A172 (cell line): ENCODE results near the gene SSNA1. TPM values are rescaled to one million over a fixed set of nuclear protein-coding genes. Genes with fewer than 3 reads are reported as not detected.

Source experiments
- DNase-seq: peaks from one replicate; pipeline ENCODE4 v3.0.0-alpha.2; 2015; ENCODE audit warnings: low spot score
- total RNA-seq: library from RNA; depleted of rRNA; stranded (reverse); fragments of >200 nt; shearing (Covaris generic); gene quantifications from 2 replicates; pipeline ENCODE4 v1.2.3, GENCODE V29; 2014

The SSNA1 gene
- total RNA-seq, 1 experiment from 2014 or later: 257 TPM

DNA sequence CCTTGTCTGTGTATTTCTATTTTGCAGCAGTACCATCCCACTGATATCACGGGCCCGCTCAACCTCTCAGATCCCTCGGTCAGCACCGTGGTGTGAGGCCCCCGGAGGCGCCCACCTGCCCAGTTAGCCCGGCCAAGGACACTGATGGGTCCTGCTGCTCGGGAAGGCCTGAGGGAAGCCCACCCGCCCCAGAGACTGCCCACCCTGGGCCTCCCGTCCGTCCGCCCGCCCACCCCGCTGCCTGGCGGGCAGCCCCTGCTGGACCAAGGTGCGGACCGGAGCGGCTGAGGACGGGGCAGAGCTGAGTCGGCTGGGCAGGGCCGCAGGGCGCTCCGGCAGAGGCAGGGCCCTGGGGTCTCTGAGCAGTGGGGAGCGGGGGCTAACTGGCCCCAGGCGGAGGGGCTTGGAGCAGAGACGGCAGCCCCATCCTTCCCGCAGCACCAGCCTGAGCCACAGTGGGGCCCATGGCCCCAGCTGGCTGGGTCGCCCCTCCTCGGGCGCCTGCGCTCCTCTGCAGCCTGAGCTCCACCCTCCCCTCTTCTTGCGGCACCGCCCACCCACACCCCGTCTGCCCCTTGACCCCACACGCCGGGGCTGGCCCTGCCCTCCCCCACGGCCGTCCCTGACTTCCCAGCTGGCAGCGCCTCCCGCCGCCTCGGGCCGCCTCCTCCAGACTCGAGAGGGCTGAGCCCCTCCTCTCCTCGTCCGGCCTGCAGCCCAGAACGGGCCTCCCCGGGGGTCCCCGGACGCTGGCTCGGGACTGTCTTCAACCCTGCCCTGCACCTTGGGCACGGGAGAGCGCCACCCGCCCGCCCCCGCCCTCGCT lies 20.5 kb upstream of the SSNA1 start:
- DNase-seq: no peak

DNA sequence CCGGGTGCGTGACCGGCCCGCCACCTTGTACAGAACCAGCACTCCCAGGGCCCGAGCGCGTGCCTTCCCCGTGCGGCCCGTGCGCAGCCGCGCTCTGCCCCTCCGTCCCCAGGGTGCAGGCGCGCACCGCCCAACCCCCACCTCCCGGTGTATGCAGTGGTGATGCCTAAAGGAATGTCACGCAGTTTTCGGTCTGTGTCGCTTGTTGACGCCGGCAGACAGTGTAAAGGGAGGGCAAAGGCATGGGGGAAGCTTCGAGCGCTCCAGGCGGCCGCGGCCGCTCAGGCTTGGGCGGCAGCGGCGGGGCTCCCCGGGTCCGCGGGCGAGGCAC lies 19.9 kb upstream of the SSNA1 start:
- no peak for DNase-seq

DNA sequence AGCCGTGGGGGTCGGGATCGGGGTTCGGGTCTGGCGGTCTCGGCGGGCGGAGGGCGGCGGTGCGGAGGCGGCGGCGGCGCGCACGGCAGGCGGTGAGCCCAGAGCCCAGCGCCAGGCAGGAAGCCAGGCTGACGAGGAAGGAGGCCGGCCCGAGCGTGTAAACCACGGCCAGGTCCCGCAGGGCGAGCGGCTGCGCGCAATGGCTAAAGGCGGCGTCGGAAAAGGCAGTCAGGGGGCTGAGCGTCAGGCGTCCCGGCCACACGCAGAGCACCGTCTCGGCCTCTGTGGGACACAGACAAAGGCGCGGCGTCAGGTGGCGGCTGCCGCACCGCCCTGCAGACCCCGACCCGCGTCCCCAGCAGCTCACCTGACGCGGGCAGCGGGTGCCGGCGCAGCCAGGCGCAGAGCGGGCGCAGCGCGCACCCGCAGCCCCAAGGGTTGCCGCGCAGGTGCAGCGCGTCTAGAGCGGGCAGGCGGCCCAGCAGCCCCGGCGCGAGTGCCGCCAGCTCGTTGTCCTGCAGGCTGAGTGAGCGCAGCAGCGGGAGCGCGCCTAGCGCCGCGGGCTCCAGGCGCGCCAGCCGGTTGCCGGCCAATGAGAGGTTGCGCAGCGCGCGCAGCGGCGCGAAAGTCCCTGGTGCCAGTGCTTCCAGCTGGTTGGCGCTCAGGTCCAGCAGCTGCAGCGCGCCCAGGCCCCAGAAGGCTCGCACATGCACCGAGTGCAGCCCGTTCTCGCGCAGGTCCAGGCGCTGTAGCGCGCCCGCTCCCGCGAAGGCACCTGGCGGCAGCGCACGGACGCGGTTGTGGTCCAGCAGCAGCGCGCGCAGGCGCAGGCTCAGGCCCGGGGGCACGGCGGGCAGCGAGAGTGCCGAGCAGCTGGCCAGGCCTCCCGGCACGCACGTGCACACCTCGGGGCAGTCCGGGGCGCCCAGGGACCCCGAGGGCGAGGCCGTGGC lies 19.3 kb upstream of the SSNA1 start:
- DNase-seq: peak; percentile 50

DNA sequence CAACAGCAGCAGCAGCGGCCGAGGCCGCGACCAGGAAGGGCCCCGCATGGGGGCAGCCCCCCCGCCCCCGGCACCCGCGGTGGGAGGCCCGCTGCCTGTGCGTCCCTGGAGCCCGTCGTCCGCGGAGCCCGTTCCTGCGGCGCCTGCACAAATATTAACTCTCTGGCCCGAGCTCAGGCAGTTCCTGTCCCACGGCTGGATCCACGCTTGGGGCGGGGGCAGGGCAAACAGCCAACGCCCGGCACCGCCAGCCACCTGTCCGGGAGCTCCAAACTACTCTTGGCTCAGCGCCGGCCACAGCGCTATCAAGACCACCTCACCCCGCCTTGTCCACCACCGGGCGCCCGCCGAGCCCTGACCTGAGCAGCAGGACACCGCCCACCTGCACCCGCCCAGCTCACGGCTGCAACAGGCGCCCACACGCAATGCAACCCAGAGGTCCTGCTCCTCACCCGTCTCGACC lies 18.5 kb upstream of the SSNA1 start, which contains the start of gene LRRC26:
Gene LRRC26 (minus strand): TSS at position 156 of the 463 bp plus-strand sequence. CDS start 108 bp downstream, at position 48.
- DNase-seq: no peak

DNA sequence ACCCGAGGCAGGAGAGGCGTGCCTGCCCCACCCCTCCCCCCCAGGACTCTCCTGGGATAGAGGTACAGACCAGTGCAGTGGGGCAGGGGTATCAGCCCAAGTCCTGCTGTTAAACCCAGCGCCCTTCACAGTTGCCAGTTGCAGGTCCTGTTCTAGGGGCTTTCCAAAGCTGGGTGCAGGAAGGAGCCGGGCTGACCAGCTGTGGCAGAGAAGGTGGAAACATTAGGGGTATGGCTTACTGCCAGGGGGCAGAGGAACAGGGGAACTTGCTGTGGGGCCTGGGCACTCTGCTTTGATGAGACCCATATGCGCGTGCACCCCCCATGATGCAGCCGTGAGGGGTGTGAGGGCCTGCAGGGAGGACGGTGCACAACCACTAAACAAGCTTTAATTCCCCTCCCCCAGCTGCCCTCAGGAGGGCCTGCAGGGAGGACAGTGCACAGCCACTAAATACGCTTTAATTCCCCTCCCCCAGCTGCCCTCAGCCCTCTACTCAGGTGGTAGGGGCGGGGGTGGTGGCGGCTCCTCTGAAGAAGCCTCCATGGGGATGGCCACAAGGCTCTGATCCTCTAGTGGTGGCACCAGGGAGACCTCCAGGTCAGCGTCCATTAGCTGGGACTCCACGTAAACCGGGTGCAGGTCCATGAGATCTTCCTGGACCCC lies 17.9 kb upstream of the SSNA1 start:
- DNase-seq: no peak

DNA sequence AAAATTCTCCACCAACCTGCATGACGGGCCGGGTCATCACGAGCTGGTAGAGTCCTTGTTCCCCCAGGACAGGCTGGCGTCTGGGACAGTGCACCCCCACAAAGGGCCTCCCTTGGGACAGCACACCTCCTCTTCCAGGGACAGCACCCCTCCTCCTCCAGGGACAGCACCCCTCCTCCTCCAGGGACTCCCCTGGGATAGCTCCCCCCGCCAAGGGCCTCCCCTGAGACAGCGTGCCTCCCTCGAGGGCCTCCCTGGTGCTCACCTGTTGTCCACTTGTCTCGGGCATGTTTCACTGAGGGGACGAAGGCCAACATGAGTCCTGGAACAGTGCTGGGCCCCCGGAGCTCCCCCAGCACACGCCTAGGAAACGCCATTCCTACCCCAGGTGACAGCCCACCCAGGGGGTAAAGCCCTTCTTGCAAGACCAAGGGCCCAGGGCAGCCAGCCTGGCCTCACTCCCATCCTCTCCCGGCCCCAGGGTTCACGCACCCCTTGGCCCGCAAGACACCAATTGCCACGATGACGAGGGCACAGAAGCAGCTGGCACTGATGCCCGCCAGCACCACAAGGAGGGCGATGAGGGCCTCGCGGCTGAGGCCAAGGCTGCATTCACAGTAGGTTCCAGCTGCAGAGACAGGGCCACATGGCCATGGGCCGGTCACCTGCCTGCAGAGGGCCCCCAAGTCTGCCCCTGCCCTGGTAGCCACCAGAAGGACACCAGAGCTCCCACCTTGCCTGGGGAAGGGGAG lies 17.2 kb upstream of the SSNA1 start:
- DNase-seq: no peak

DNA sequence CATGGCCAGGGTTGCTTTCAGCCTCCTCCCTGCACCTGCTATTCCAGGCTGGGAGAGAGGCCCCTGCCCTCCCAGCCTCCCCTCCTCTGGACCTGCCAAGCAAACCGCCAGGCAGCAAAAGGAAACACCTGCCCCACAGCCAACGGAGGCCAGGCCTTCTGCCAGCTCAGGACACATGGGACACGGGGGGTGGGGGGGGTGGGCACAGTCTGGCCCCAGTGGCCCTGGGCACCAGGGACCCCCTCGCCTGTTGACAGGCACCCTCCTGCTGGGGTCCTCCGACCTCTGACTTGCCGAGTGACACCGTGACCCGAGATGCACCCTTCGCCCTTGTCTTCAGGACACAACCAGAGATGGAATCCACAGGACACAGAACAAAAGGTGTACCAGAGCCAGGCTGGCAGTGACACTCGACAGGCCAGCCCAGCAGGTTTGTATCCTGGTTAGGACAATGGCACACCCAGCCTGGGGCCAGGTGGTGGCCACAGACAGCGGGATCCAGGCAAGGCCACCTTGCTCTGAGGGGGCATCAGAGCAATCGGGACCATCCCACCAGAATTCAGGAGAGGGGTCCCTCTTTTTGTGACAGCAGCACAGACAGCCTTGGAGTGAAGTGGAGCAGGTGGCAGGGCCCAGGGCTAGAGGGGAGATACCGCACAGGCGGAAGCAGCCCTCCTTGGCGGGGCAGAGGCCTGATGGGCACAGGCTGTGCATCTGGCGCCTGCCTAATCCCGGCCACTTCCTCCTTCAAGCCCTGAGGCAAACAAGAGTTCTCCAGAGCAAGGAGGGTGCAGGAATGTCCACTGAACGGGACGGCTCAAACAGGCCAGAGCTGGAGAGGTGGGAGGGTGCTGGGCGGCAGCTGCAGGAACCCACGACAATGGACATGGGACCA lies 15.3 kb upstream of the SSNA1 start:
- DNase-seq: no peak

DNA sequence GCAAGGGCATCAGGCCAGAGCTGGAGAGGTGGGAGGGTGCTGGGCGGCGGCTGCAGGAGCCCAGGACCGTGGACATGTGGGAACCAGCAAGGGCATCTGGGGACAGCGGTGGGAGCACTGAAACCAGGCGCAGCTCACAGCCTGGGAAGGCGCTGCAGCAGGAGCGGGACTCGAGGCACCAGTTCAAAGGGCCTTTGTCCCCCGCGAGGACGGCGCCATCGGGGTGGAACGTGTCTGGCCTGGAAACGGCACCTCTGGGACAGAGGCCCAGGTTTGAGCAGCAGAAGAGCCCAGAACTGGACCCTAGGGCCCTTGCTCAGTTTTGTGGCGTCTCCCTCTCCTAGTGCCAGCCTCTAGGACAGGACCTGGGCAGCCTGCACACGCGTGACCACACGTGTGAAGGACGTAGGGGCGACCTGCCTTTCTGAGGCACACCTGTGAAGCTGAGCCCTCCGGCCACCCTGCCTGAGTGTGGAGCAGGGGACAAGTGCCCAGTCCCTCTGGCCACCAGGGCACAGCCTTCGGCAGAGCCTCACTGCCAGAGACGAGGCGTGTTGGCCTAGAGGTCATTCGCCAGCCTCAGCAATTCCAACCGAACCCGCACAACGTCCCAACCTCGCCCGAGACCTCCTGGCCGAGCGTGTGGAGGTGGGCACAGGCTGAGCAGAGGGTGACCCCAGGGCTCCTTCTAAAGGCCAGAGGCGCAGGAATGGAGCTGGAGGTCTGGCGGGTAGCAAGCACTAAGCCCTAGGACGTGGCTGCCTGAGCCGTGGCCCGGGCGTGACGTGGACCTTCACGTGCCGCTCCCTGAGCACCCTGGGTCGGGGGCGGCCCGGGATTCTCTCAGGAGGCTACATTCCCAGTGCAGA lies 14.4 kb upstream of the SSNA1 start:
- no peak for DNase-seq

DNA sequence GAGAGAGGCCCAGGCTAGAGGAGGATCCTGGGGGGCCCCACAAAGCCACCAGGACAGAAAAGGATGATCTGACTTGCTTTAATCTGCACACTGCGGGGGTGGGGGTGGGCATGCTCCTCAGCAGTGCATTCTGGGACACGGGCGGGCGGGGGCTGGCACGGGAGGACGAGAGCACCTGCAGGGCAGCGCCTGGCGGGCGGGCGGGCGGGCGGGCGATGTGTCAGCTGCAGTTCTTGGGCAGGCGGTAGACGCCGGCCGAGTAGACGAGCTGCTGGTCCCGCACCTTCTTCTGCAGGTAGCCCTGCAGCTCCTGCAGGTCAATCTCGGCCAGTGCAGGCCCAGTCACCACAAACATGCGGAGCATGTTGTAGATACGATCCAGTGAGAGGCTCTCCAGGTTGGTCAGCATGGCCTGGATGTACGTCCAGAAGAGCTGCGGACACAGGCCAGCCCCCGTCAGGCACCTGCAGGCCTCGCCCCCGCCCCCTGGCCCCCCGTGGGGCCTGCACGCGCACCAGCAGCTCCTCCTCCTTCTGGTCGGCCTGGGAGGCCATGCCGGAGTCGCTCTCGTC lies 13.7 kb upstream of the SSNA1 start:
- DNase-seq: no peak

DNA sequence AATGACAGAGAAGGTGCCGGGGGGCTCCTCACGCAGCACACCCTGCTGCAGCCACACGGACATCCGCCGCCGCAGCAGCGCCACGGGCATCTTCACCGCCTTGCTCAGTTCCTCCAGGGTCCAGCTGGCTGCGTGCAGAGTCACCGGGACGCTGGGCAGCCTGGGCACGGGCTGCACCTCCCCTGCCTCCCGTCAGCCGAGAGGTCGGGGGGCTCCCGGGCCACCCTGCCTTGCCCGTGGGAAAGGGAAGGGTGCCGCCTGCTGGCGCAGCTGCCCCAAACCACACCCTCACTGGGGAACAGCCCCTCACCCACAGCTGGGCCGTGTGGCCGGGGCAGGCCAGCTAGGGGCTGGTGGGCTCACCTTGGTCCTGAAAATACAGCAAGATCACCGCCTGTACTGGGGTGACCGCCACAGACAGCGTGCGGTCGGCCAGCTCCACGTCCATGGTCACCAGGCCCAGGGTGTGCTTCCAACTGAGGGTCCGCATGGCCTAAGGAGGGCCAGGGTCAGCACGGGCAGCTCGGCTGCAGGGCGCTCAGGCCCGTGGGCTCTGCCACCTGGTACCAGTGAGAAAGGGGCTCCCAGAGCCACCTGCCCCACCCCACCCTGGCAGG lies 13.0 kb upstream of the SSNA1 start:
- no peak for DNase-seq

DNA sequence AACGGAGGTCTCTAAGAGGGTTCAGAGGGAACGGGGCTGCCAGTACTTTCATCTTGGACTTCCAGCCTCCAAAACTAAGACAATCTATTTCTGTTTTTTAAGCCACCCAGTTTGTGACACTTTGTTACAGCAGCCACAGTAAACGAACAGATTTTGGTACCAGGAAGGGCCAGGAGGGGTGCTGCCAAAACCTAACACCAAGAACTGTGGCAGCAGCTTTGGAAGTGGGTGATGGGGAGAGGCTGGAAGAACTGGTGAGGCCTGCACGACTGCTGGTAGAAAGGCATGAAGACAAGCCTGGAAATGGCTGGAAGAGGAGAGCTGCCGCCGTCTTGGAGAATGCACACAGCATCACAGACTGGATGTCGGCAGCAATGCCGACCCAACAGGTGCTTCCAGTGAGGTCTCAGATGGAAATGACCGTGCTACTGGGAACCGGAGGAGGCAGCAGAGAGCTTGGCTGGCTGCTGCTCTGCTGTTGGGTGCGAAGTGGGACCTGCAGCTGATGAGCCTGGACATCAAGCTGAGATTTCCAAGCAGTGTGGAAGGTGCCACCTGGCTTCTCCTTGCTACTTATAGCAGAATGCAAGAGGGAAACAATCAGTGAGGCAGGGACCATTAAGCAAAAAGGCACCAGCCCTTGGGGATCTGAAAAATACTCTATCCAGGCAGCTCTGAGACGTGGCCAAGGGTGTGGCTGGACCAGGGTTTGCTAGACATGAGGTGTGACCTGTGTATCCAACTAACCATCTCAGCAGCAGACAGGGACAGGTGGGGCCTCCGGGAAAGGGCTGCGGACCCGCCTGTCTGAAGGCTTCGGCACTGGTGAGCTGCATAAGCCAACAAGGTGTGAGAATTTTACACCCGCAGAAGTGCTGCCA lies 11.9 kb upstream of the SSNA1 start:
- DNase-seq: no peak

DNA sequence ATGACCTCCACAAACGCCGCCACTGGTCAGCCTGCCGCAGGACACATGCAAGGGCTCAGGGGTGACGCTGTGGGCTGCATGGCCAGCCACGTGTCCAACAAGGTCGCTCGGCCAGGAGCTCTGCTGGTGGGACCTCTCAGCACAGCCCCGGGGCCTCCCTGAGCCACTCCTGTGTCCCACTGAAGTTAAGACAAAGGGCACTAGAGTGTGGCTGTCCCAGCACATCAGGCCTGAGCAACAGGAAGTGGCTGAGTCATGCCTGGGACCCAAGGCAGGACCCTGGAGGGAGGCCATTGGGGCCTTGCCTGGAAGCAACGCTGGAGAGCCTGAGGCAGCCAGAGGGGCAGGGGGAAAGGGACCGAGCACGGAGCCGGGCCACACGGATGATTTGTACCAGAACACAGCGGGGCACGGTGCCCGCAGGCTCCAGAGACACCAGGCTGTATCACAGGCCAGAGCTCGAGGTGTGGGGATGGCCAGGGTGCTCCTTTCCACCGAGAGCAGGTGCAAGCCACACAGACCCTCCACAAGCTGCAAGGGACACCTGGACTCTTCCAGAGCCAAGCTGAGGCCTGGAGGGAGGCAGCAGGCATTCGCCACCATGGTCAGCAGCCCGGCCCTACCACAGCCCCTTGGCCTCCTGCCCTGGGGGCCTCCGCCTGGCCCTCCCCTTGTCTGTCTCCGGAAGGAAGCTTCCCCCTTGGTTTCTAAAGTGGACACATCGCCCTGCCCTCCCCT lies 10.1 kb upstream of the SSNA1 start:
- peak; percentile 61 for DNase-seq

DNA sequence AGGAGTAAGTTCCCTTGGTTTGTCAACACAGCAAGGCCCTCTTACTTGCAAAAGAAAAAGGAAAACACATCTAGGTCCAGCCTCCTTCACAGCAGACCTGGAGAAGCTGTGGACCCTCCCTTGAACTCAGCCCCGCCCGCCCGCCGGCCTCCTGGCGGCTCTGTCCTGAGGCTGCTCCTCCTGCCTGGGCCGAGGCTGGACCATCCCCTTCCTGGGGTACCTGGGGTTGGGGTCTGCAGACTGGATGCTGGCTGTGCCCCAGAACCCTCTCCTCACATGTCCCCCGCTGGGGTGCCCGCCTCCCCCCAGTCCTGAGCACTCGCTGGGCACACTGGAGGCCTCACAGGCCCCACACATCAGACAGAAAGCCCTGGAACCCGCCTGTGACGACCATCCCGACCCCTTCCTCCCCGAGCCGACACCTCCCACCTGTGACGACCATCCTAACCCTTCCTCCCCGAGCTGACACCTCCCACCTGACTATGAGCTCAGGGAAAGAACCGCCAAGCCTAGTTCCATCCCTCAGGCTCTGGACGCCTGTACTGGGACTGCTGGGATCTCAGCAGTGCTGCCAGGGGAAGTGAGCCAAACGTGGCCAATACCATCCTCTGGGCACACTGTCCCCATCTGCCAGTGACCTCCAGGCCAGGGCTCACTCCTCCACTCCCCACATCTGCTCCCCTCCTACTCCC lies 9.4 kb upstream of the SSNA1 start:
- DNase-seq: no peak

DNA sequence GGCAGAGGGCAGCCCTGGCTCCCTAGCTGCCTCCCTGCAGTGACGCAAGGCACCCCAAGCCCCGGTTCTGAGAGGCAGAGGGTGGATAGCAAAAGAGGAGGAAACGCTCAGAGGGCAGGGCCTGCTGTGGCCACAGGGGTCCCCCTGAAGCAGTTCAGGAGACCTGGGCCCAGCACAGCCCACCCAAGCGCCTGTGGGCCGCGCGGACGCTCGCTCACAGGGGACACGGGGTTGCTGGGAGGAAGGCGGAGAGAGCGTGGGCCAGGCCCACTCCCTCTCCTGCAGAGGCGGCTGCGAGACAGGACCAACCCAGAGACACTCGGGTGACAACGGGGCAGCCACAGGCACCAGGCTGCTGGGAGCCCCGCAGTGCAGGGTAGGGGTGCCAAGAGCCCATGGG lies 8.7 kb upstream of the SSNA1 start:
- DNase-seq: no peak

DNA sequence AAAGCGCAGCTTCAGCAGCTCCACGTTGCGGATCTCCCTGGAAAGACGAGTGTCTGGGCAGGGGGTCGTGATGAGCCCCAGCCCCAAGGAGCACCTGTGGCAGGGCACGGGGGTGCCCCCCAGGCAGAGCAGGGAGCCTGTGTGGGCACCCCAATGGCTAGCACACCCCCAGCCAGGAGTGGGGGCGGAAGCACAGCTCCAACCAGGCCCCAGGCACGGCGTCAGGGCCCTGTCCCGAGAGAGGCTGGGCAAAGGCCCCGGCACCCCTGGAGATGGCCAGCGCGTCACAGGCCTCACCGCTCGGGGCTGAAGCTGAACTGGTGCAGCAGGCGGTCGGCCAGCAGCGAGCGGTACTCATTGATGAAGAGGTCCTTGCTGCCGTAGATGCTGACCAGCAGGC lies 8.0 kb upstream of the SSNA1 start:
- no peak for DNase-seq

DNA sequence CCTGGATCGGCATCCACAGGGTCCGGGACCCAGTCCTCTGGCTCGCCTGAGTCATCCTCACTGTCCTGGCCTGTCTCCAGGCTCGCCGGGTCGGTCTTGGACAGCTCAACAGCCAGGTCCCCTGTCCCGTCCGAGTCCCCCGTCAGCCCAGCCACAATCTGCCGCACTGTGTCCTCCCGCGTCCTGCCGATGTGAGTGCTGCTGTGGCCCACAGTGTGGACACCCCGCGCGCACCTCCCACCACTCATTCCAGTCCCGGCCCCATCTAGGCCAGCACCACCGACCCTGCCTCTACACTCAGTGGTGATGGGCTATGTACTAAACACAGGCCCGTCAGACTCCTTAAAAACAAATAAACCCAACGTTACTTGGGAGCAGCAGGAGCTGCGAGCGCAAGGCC lies 6.8 kb upstream of the SSNA1 start:
- no peak for DNase-seq
